Measurements from ENCODE around the gene ZNF33B.

- TF ChIP-seq EZH2 (optimal IDR thresholded peaks at IDR 0.05; ENCODE audit: low read depth, low read length) = no peak
- no peak for TF ChIP-seq CTCF (IDR thresholded peaks at IDR 0.05; ENCODE audit: low read length)
- TF ChIP-seq EZH2phosphoT487 (IDR thresholded peaks at IDR 0.05; ENCODE audit: low read length) = no peak
Observed at GRCh38 chr10:42618424-42618823, 19.9 kb downstream of the ZNF33B start.
